ENCODE data around the gene CCNJL. TPM values are rescaled to one million over a fixed set of nuclear protein-coding genes. Genes with fewer than 3 reads are reported as not detected.

Gene CCNJL
- total and polyA plus RNA-seq, 2 of the 8 experiments (the other 6 are each of a cell fraction or from before 2014, with no cell fraction given), result 34.6 to 44.7 TPM

- no peak overlapping the region for H3K4ac ChIP-seq (replicated peaks; ENCODE audit: insufficient read length, low read depth, low read length)
- FAIRE-seq (no peak), DNase-seq (ENCODE audit: low read depth in 1 of 2, low spot score in 2 of 2) (no peak)
- H2BK12ac ChIP-seq (ENCODE audit: low read depth, low read length), result no peak overlapping the region
- ChIA-PET CTCF (ENCODE audit: partially characterized antibody) (interaction anchor here (0.8 to 1.7 kb wide), 5 partner anchors 8 to 184 kb away, joined by 3 to 4 read pairs (median 3); no protein-coding TSS in a partner anchor), POLR2A (ENCODE audit: partially characterized antibody) (no interaction called here)
- no peak overlapping the region for H4K8ac ChIP-seq (ENCODE audit: extremely low read depth, insufficient read depth, low read length)
- H3K27ac ChIP-seq (ENCODE audit: low read depth, low read length), result no peak overlapping the region
- no peaks in the 10 kb centered on the region for H4K20me1 ChIP-seq (replicated peaks in 1 of 2; ENCODE audit: control insufficient read depth in 1 of 2, insufficient read depth in 2 of 2, low read length in 2 of 2)
- no peaks in the 10 kb centered on the region for H3K4me1 ChIP-seq (replicated peaks in 1 of 4; ENCODE audit: control insufficient read depth in 3 of 4, insufficient read depth in 4 of 4, low read length in 3 of 4)
- H3K79me1 ChIP-seq (ENCODE audit: low read depth, low read length), result no peaks in the 10 kb centered on the region
- H3K4me3 ChIP-seq (ENCODE audit: extremely low read depth in 1 of 4, insufficient read depth in 2 of 4, low read depth in 3 of 4, low read length in 4 of 4), result no peak overlapping the region
- WGBS, 2 experiments (ENCODE audit: extremely low coverage in 1 of 2, insufficient coverage in 1 of 2, insufficient read length in 1 of 2, insufficient replicate concordance in 2 of 2, low coverage in 1 of 2, low lambda C conversion rate in 2 of 2, missing lambda C conversion rate in 1 of 2), result 77% methylated on average over 2 of the region's 2 CpGs; no CpG with 5 or more reads in 1 of the 2 experiments
- H4K5ac ChIP-seq (ENCODE audit: insufficient read length, low read depth, low read length), result no peak overlapping the region
- H3K23ac ChIP-seq (ENCODE audit: insufficient read length), result no peak overlapping the region
- H3K14ac ChIP-seq (ENCODE audit: insufficient read length), result no peak overlapping the region
- H2BK120ac ChIP-seq (replicated peaks; ENCODE audit: low read depth, low read length), result no peak overlapping the region
- no peak overlapping the region for H3K56ac ChIP-seq (replicated peaks; ENCODE audit: insufficient read length, low read depth, low read length)
- no peak overlapping the region for H2AFZ ChIP-seq (ENCODE audit: low read length)
- H3K9ac ChIP-seq (replicated peaks in 1 of 4; ENCODE audit: extremely low read depth in 1 of 4, low read depth in 3 of 4, low read length in 3 of 4), result no peak overlapping the region
- H3K9me3 ChIP-seq (ENCODE audit: insufficient read depth in 2 of 2, low read depth in 1 of 2, low read length in 1 of 2), result no peaks in the 10 kb centered on the region
- H3K4me2 ChIP-seq (ENCODE audit: insufficient read depth in 1 of 2, low read depth in 2 of 2, low read length in 2 of 2), result no peak overlapping the region
- H3K79me2 ChIP-seq (ENCODE audit: control insufficient read depth in 1 of 2, insufficient read depth in 2 of 2, low read length in 2 of 2), result no peaks in the 10 kb centered on the region
- no peak overlapping the region for H2BK20ac ChIP-seq (ENCODE audit: low read length)
- H3K36me3 ChIP-seq (ENCODE audit: control insufficient read depth in 2 of 4, insufficient read depth in 4 of 4, low read length in 3 of 4), result no peaks in the 10 kb centered on the region
- H3K18ac ChIP-seq (ENCODE audit: extremely low read depth, low read length), result no peak overlapping the region
- H3K23me2 ChIP-seq (ENCODE audit: low read depth, low read length), result no peaks in the 10 kb centered on the region
- H4K91ac ChIP-seq (replicated peaks; ENCODE audit: insufficient read length, low read length), result no peak overlapping the region
- H2BK5ac ChIP-seq (ENCODE audit: low read depth, low read length), result no peak overlapping the region
- no peak overlapping the region for H2AK5ac ChIP-seq (ENCODE audit: low read depth, low read length)
- H2BK15ac ChIP-seq (ENCODE audit: low read length), result no peak overlapping the region
- no peaks in the 10 kb centered on the region for H3K27me3 ChIP-seq (replicated peaks in 1 of 4; ENCODE audit: control insufficient read depth in 3 of 4, extremely low read depth in 1 of 4, insufficient read depth in 3 of 4, low read length in 3 of 4)
- TF ChIP-seq HDAC2 (IDR thresholded peaks at IDR 0.05; ENCODE audit: borderline replicate concordance in 1 of 2, low read depth in 2 of 2, low read length in 2 of 2), result no peak
- TF ChIP-seq BRCA1 (IDR thresholded peaks at IDR 0.05; ENCODE audit: low read depth, low read length), result no peak
- TF ChIP-seq CTCF (IDR thresholded peaks at IDR 0.05; ENCODE audit: control extremely low read depth in 1 of 3, insufficient read depth in 1 of 3, low read depth in 1 of 3, low read length in 3 of 3), result no peak
- no peak for TF ChIP-seq RNF2 (IDR thresholded peaks at IDR 0.05; ENCODE audit: borderline replicate concordance, low read depth, low read length, missing control alignments, poor library complexity, severe bottlenecking)
- no peak for TF ChIP-seq USF2 (IDR thresholded peaks at IDR 0.05; ENCODE audit: low read length)
- no peak for TF ChIP-seq CTBP2 (IDR thresholded peaks at IDR 0.05; ENCODE audit: borderline replicate concordance, insufficient read depth, insufficient read length, low read length)
- TF ChIP-seq TCF12 (IDR thresholded peaks at IDR 0.05; ENCODE audit: low read depth, low read length), result no peak
- TF ChIP-seq EP300 (IDR thresholded peaks at IDR 0.05; ENCODE audit: borderline replicate concordance in 1 of 2, low read depth in 2 of 2, low read length in 2 of 2), result no peak
- no peak for TF ChIP-seq SP1 (IDR thresholded peaks at IDR 0.05; ENCODE audit: low read depth, low read length)
- no peak for TF ChIP-seq CREB1 (IDR thresholded peaks at IDR 0.05)
Measured at GRCh38 chr5:160207061-160207460, 105.3 kb downstream of the CCNJL start.

All from H1 (cell line).